DMS 273 (cell line): ENCODE measurements around the gene KRTAP4-4.
"Not testable (repeated sequence)": the region's sequence is repeated elsewhere in the genome, so short reads cannot be mapped to it uniquely, and the experiment has no call there.

Experiments
- DNase-seq: peaks from one replicate; lab custom pipeline; 2025; ENCODE audit not compliant: unreplicated experiment; lab: John Stamatoyannopoulos, UW

Gene KRTAP4-4

GRCh38 chr17:41160648-41161047, at the start of gene KRTAP4-4:
TSS of gene KRTAP4-4 (minus strand) at chr17:41160748. CDS start at chr17:41160691, 57 bp downstream.
- no peak for DNase-seq

DNA sequence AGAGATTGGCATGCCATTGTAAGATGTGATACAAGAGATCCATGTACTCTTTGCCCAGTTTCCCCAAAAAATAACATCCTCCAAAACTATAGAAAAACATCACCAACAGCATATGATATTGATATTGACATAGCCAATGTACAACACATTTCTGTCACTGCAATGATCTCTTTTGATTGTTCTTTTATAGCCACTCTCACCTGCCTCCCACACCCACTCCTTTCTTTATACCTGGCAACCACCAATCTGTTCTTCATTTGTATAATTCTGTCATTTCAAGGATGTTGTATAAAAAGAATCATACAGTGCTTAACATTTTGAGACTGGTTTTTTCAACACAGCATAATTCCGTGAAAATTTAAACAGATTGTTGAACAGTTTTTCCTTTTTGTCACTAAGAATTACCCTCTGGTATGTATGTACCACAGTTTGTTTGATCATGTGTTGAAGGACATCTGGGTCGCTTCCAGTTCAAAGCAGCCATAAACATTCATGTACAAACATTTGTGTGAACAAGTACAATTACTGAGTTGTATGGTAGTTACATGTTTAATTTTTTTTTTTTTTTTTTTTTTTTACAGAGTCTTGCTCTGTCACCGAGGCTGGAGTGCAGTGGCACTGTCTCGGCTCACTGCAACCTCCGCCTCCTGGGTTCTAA, 39.0 kb upstream of the KRTAP4-4 start:
- DNase-seq = no peak

DNA sequence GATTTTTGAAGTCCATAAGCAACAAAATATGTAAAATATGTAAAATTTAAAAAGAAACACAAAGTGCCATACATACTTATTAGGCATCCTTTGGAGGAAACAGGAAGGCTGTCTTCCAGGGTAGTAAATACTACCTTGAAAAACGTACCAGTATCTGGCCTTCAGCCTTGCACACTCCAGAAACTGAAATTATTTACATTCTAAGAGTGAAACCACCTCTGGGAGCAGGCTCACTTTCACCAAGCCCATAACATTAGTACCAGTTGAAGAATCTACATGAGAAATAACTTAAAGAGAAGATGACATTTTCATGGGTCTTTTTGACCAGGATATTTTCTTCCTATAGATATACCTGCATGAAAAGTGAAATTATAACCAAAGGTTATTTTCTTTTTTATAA, 35.5 kb upstream of the KRTAP4-4 start:
- DNase-seq = no peak

DNA sequence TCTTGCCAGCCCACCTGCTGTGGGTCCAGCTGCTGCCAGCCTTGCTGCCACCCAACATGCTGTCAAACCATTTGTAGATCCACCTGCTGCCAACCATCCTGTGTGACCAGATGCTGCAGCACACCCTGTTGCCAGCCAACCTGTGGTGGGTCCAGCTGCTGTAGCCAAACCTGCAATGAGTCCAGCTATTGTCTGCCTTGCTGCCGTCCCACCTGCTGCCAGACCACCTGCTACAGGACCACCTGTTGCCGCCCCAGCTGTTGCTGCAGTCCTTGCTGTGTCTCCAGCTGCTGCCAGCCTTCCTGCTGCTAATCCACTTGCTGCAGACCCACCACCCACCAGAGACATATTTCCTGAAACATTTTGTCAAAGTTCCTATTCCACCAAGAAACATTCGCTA, 29.8 kb upstream of the KRTAP4-4 start:
- no peak for DNase-seq

GRCh38 chr17:41189837-41190318, 29.3 kb upstream of the KRTAP4-4 start, which contains the start of gene KRTAP9-1:
TSS of gene KRTAP9-1 (plus strand) at chr17:41189887. CDS start at chr17:41189887, 0 bp downstream.
- not testable (repeated sequence) for DNase-seq

GRCh38 chr17:41186872-41187271, 26.3 kb upstream of the KRTAP4-4 start:
- peak; percentile 4 for DNase-seq

GRCh38 chr17:41185001-41185400, 24.5 kb upstream of the KRTAP4-4 start:
- no peak for DNase-seq

GRCh38 chr17:41184480-41184961, 24.0 kb upstream of the KRTAP4-4 start, which contains the start of gene KRTAP4-1:
TSS of gene KRTAP4-1 (minus strand) at chr17:41184911. CDS start at chr17:41184854, 57 bp downstream.
- DNase-seq = peak; percentile 12

DNA sequence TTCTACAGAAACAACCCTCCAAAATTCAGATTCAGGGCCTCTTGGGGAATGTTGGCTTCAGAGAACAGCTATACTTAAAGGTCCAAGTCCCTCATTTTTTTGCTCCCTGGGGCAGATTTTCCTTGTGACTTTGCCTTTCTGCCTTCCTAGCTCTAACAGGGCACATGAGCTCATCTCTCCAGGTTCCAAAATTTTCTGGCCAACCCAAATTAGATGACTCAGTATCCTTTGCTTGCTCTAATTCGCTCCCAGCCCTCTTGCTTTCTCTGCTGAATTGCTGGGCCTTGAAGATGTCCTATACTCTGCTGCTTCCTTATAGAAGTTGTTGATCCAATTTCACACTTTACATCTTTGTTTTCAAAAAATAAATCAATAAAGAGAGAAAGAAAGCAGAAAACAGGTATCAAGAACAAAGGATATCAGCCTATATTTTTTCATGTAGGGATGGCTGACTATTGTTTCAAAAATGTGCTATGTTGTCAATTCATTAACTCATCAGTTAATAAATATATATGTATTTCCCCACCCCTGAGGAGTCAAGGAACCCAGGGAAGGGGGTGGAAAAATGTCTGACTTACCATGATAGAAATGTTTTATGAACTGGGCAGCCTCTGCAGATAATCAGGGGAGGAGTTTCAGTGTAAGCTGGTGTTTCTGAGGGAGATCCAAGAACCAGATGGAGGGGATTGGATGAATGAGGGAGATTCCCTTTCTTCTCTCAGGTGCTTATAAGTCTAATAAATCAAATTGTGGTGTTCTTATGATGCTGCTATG, 18.5 kb upstream of the KRTAP4-4 start:
- no peak for DNase-seq

- DNase-seq = no peak
Observed at GRCh38 chr17:41178341-41178740, 17.8 kb upstream of the KRTAP4-4 start.

DNA sequence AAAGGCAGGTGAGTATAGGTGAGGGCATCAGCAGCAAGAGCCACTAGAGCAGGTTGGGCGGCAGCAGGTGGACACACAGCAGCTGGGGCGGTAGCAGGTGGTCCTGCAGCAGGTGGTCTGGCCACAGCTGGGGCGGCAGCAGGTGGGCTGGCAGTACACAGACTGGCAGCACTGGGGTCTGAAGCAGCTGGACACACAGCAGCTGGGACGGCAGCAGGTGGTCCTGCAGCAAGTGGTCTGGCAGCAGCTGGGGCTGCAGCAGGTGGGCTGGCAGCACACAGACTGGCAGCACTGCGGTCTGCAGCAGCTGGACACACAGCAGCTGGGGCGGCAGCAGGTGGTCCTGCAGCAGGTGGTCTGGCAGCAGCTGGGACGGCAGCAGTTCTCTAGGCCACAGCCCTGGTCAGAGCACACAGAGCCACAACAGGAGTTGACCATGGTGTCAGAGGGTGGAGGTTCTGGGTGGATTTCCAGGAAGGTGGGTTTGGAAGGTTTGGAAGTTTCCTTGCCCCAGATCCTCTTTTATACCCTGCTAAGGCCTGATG, 17.3 kb upstream of the KRTAP4-4 start, which contains the start of gene KRTAP4-2:
KRTAP4-2 (minus strand) TSS at position 495 of the 545 bp plus-strand sequence; CDS start at position 438, 57 bp downstream.
- no peak for DNase-seq

DNA sequence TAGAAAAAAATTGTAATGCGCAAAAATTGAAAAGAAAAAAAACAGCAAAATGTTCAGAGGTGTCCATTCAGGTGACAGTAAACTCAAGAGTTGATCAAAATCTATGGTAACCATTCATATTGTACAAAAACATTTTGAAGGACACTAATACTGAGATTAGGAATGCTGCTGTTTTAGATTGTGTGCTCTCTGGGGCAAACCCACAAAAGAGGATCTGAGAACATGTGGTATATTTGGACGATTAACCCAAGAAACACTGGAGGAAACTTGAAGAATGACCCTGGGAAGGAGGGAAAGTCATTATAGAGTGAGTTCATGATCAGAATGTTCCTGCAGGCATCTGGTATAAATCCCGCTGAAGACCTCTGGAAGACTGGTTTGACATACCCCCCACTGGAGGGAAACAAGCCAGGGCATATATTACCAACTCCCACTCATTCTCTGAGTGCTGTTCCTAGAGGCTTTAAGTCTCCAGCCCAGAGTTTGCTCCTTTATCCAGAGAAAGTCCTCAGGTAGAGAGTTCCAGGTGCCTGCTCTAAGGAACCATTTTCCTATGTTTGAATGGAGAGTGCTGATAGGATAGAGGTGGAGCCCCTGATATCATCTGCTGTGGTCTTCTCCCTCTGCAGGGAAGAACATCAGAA, 16.3 kb upstream of the KRTAP4-4 start:
- DNase-seq = no peak

GRCh38 chr17:41171886-41172285, 11.3 kb upstream of the KRTAP4-4 start:
- no peak for DNase-seq

- no peak for DNase-seq
Observed at GRCh38 chr17:41168121-41168520, 7.6 kb upstream of the KRTAP4-4 start, which contains the start of gene KRTAP4-3. TSS of gene KRTAP4-3 (minus strand) at chr17:41168221. CDS start at chr17:41168172, 49 bp downstream.

- DNase-seq = no peak
Observed at GRCh38 chr17:41167561-41167960, 7.0 kb upstream of the KRTAP4-4 start.

DNA sequence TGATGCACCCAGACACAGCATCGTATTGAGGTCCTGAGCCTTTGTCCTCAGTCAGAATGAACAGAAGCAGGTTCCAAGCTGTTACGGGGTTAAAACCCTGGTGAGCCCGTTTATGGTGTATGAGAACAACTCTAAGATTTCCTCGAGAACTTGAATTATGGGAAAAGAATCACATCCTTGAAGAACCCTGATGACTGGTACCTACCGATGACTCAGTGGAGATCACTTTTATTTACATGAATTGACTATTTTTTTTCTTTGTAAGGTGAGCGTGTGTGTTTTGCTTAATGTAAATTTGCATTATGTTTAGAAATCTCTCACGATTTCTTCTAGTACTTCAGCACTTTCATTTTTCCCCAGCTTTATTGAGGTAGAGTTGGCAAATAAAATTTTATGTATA, 3.3 kb upstream of the KRTAP4-4 start:
- DNase-seq = no peak

GRCh38 chr17:41160190-41160589, 358 bp downstream of the KRTAP4-4 start:
- DNase-seq = not testable (repeated sequence)

GRCh38 chr17:41153856-41154255, 6.7 kb downstream of the KRTAP4-4 start:
- DNase-seq = no peak

GRCh38 chr17:41151525-41151924, 9.0 kb downstream of the KRTAP4-4 start:
- no peak for DNase-seq

DNA sequence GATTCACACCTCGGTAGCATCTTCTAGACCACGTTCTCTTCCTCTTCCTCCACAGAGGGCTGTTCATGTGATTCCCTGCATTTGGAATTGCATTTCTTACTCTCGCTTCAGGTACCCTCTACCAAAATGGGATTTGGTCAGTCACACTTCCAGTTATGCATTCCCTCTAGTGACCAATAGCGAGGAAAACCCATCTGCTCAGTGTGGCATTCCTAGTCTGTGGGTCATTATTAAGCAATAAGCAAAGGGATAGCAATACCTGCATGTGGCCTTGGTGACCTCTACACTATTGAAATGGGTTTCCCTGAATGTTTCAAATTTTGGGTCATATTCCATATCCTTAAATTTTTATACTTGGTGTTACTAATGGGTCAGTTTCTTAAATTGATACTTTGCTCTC, 10.5 kb downstream of the KRTAP4-4 start:
- no peak for DNase-seq

DNA sequence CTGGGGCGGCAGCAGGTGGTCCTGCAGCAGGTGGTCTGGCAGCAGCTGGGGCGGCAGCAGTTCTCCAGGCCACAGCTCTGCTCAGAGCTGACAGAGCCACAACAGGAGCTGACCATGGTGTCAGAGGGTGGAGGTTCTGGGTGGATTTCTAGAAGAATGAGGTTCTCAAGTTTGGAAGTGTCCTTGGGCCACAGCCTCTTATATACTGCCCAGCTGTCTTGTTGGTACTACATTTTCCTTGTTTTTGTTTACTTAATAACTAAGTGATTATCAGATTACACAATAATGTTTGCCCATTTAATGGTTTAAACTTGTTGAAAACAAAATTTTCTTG, 10.9 kb downstream of the KRTAP4-4 start, which contains the start of gene KRTAP4-5:
KRTAP4-5 (minus strand) TSS at position 174 of the 334 bp plus-strand sequence; CDS start at position 116, 58 bp downstream.
- DNase-seq = no peak
